IMR-90 (cell line): ENCODE data around the gene CEBPA. TPM values are rescaled to one million over a fixed set of nuclear protein-coding genes. Genes with fewer than 3 reads are reported as not detected.

Experiments used
- ATAC-seq: fragments of 200-7000 bp; cut with Tn5 transposase; 2 replicates; pipeline ENCODE4 v1.9.1; 2020; ENCODE audit warnings: low read depth, mild to moderate bottlenecking, moderate library complexity
- BruUV-seq: library from RNA; stranded (reverse); fragments of 400-500 nt; replicated peaks from 2 replicates; lab custom pipeline; 2021; lab: Mats Ljungman, UMichigan
- CTCF ChIA-PET: fragments of 300-600 bp; formaldehyde crosslinking; extraction: SDS; loops from one replicate; lab custom pipeline; 2021; ENCODE audit warnings: antibody characterized with exemption; lab: Yijun Ruan, JAX
- POLR2A ChIA-PET: fragments of 300-600 bp; sonication (Branson Sonifier 250); formaldehyde crosslinking; loops from one replicate; lab custom pipeline; 2022; ENCODE audit warnings: antibody characterized with exemption; ENCODE audit not compliant: unreplicated experiment; lab: Charles Lee
- DNase-seq: peaks from one replicate; pipeline ENCODE4 v3.0.0; 2013
- H2AFZ ChIP-seq: replicated peaks from 2 replicates; pipeline ENCODE3; 2013; ENCODE audit warnings: low read length, mild to moderate bottlenecking; ENCODE audit not compliant: poor library complexity
- H2AK5ac ChIP-seq: 2 replicates; pipeline ENCODE4 v1.6.1; 2013; ENCODE audit warnings: low read depth, low read length, inconsistent platforms
- H2AK9ac ChIP-seq: replicated peaks from 2 replicates; pipeline ENCODE3; 2013; ENCODE audit warnings: mild to moderate bottlenecking, low read depth, low read length, moderate library complexity; ENCODE audit not compliant: poor library complexity
- H2BK120ac ChIP-seq: 2 replicates; pipeline ENCODE4 v1.6.1; 2013; ENCODE audit warnings: low read depth, low read length, inconsistent platforms
- H2BK15ac ChIP-seq: 3 replicates; pipeline ENCODE4 v1.6.1; 2013; ENCODE audit warnings: low read depth, low read length, inconsistent platforms
- H2BK20ac ChIP-seq: 2 replicates; pipeline ENCODE4 v1.6.1; 2013; ENCODE audit warnings: low read depth, mild to moderate bottlenecking, inconsistent platforms, low read length, moderate library complexity
- H2BK5ac ChIP-seq: 2 replicates; pipeline ENCODE4 v1.6.1; 2013; ENCODE audit warnings: mild to moderate bottlenecking, low read depth, low read length, inconsistent platforms; ENCODE audit not compliant: poor library complexity, severe bottlenecking
- H3K14ac ChIP-seq: replicated peaks from 2 replicates; pipeline ENCODE4 v1.6.1; 2013; ENCODE audit warnings: low read depth, low read length, inconsistent platforms
- H3K18ac ChIP-seq: 2 replicates; pipeline ENCODE4 v1.6.1; 2013; ENCODE audit warnings: low read depth, low read length, control low read depth
- H3K23ac ChIP-seq: 2 replicates; pipeline ENCODE4 v1.6.1; 2013; ENCODE audit warnings: low read depth, low read length, inconsistent platforms
- H3K27ac ChIP-seq: 2 replicates; pipeline ENCODE4 v1.5.1; 2013; ENCODE audit warnings: mild to moderate bottlenecking, control low read depth, low read length; ENCODE audit not compliant: insufficient read depth
- H3K27me3 ChIP-seq: 2 replicates; pipeline ENCODE4 v1.6.1; 2013; ENCODE audit warnings: low read length; ENCODE audit not compliant: control insufficient read depth, insufficient read depth
- H3K36me3 ChIP-seq: 2 replicates; pipeline ENCODE4 v1.6.1; 2013; ENCODE audit warnings: low read length, mixed read lengths; ENCODE audit not compliant: control insufficient read depth, insufficient read depth
- H3K4ac ChIP-seq: 2 replicates; pipeline ENCODE4 v1.6.1; 2013; ENCODE audit warnings: low read depth, low read length, inconsistent platforms
- H3K4me1 ChIP-seq: 2 replicates; pipeline ENCODE4 v1.6.1; 2013; ENCODE audit warnings: low read length, mixed read lengths; ENCODE audit not compliant: control insufficient read depth, insufficient read depth
- H3K4me2 ChIP-seq: 2 replicates; pipeline ENCODE4 v1.6.1; 2013; ENCODE audit warnings: low read depth, mild to moderate bottlenecking, control low read depth, low read length, moderate library complexity
- H3K4me3 ChIP-seq: 2 replicates; pipeline ENCODE4 v1.5.1; 2013; ENCODE audit warnings: low read depth, mild to moderate bottlenecking, control low read depth, low read length, moderate library complexity; ENCODE audit not compliant: insufficient read depth
- H3K56ac ChIP-seq: 2 replicates; pipeline ENCODE4 v1.6.1; 2013; ENCODE audit warnings: low read length, inconsistent platforms; ENCODE audit not compliant: insufficient read depth; ENCODE audit errors: extremely low read depth
- H3K79me1 ChIP-seq, 2 experiments: 2 replicates each; pipeline ENCODE4 v1.6.1; 2013; ENCODE audit warnings: low read length in 2 of 2, inconsistent platforms in 1 of 2, low read depth in 1 of 2
- H3K9ac ChIP-seq: 2 replicates; pipeline ENCODE4 v1.6.1; 2013; ENCODE audit warnings: low read depth, low read length, control low read depth
- H3K9me1 ChIP-seq: 2 replicates; pipeline ENCODE4 v1.6.1; 2013; ENCODE audit warnings: low read length, inconsistent platforms; ENCODE audit not compliant: insufficient read depth
- H3K9me3 ChIP-seq: 2 replicates; pipeline ENCODE4 v1.6.1; 2013; ENCODE audit warnings: low read length; ENCODE audit not compliant: control insufficient read depth, insufficient read depth
- H4K20me1 ChIP-seq: 2 replicates; pipeline ENCODE4 v1.6.1; 2013; ENCODE audit warnings: low read length, inconsistent platforms; ENCODE audit not compliant: insufficient read depth
- H4K5ac ChIP-seq: 2 replicates; pipeline ENCODE4 v1.6.1; 2013; ENCODE audit warnings: mild to moderate bottlenecking, low read depth, low read length, control low read depth
- H4K8ac ChIP-seq, 2 experiments: 2 replicates each; pipeline ENCODE4 v1.6.1; 2013; ENCODE audit warnings: low read depth in 2 of 2, low read length in 2 of 2, control low read depth in 1 of 2, inconsistent platforms in 1 of 2
- H4K91ac ChIP-seq: 2 replicates; pipeline ENCODE4 v1.6.1; 2013; ENCODE audit warnings: low read depth, low read length, inconsistent platforms; ENCODE audit not compliant: insufficient read depth
- CHD1 ChIP-seq: IDR thresholded peaks from 2 replicates; pipeline ENCODE4 v1.6.1; 2012; ENCODE audit warnings: low read depth, low read length, improper control_type of control experiment
- FOS ChIP-seq: fragments of 150-350 bp; IDR thresholded peaks from 2 replicates; pipeline ENCODE4 v1.6.1; 2016; ENCODE audit warnings: low read depth, low read length
- MXI1 ChIP-seq: IDR thresholded peaks from 2 replicates; pipeline ENCODE4 v1.6.1; 2012; ENCODE audit warnings: low read depth, mild to moderate bottlenecking, low read length, moderate library complexity, borderline replicate concordance
- NFE2L2 ChIP-seq: fragments of 150-350 bp; IDR thresholded peaks from 2 replicates; pipeline ENCODE4 v1.6.1; 2016; ENCODE audit warnings: low read depth, mild to moderate bottlenecking, low read length
- RAD21 ChIP-seq: IDR thresholded peaks from 2 replicates; pipeline ENCODE4 v1.6.1; 2012; ENCODE audit warnings: low read length, improper control_type of control experiment
- RCOR1 ChIP-seq: IDR thresholded peaks from 2 replicates; pipeline ENCODE4 v1.6.1; 2012; ENCODE audit warnings: mild to moderate bottlenecking, low read length, improper control_type of control experiment; ENCODE audit not compliant: insufficient replicate concordance
- WGBS, 2 experiments: methylation state at CpG; one replicate each; pipeline versions ENCODE4 v1.1.5 to v1.1.7; 2013; ENCODE audit warnings: missing lambda C conversion rate in 2 of 2; ENCODE audit not compliant: insufficient read length in 1 of 2; ENCODE audit errors: extremely low coverage in 2 of 2; 5-methylcytosine and 5-hydroxymethylcytosine counted together
- dilution Hi-C: fragments of 300-500 bp; cut with HindIII; formaldehyde crosslinking; loops from one replicate; pipeline ENCODE4 v1.14.3; 2018; ENCODE audit warnings: low sequenced_read_pairs; ENCODE audit not compliant: unreplicated experiment
- in situ Hi-C: fragments of 300-500 bp; cut with MboI; formaldehyde crosslinking; loops from 3 replicates; pipeline ENCODE4 v1.14.3; 2019; ENCODE audit warnings: low sequenced_read_pairs, inconsistent platforms, mixed read lengths
- intact Hi-C: fragments of 100-400 bp; cut with micrococcal nuclease; formaldehyde crosslinking; loops from 2 replicates; pipeline ENCODE4 v1.10.0; 2022
- polyA plus RNA-seq, 3 experiments: library from polyadenylated mRNA; depleted of rRNA; stranded (reverse); fragments of >200 nt; gene quantifications; 2 replicates each; pipeline ENCODE4 v1.2.3, GENCODE V29; 2012; ENCODE audit warnings: low replicate concordance in 1 of 3
- total RNA-seq: library from RNA; depleted of rRNA; stranded (reverse); fragments of >200 nt; gene quantifications from 2 replicates; pipeline ENCODE4 v1.2.3, GENCODE V29; 2012
- TF ChIP-seq, protein P1 (sequence below): fragments of 150-350 bp; IDR thresholded peaks from 2 replicates; pipeline ENCODE4 v1.6.1; 2016; ENCODE audit warnings: low read depth, mild to moderate bottlenecking, low read length, moderate library complexity, borderline replicate concordance
- TF ChIP-seq, protein P2 (sequence below): conservative IDR thresholded peaks from 2 replicates; pipeline ENCODE4 v1.5.1; 2012; ENCODE audit warnings: mild to moderate bottlenecking, low read depth, low read length, improper control_type of control experiment

The CEBPA gene
- total and polyA plus RNA-seq, 2 of the 4 experiments (the other 2 are of a cell fraction): under 0.01 to 0.09 TPM

DNA sequence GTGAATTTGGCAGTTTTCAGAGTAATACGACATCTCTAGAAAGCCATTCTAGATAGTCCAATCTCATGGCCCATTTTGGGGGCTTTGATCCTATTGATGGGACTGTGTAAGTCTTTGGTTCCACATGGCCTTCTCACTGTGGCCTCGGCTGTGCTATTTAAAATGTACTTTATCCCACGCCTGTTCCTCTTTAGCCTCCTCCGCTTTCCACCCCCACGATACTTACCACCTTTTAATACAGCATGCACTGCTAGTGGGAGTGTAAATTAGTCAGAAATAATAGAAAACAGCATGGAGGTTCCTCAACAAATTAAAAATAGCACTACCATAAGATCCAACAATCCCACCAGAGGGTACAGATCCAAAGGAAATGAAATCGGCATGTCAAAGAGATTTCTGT, 42.8 kb upstream of the CEBPA start:
- no peak overlapping the region for H3K4ac ChIP-seq
- TF ChIP-seq, protein P1, sequence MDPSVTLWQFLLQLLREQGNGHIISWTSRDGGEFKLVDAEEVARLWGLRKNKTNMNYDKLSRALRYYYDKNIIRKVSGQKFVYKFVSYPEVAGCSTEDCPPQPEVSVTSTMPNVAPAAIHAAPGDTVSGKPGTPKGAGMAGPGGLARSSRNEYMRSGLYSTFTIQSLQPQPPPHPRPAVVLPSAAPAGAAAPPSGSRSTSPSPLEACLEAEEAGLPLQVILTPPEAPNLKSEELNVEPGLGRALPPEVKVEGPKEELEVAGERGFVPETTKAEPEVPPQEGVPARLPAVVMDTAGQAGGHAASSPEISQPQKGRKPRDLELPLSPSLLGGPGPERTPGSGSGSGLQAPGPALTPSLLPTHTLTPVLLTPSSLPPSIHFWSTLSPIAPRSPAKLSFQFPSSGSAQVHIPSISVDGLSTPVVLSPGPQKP: no peak
- TF ChIP-seq MXI1: no peak
- no peak for TF ChIP-seq RCOR1
- TF ChIP-seq FOS: no peak
- TF ChIP-seq NFE2L2: no peak
- TF ChIP-seq, protein P2, sequence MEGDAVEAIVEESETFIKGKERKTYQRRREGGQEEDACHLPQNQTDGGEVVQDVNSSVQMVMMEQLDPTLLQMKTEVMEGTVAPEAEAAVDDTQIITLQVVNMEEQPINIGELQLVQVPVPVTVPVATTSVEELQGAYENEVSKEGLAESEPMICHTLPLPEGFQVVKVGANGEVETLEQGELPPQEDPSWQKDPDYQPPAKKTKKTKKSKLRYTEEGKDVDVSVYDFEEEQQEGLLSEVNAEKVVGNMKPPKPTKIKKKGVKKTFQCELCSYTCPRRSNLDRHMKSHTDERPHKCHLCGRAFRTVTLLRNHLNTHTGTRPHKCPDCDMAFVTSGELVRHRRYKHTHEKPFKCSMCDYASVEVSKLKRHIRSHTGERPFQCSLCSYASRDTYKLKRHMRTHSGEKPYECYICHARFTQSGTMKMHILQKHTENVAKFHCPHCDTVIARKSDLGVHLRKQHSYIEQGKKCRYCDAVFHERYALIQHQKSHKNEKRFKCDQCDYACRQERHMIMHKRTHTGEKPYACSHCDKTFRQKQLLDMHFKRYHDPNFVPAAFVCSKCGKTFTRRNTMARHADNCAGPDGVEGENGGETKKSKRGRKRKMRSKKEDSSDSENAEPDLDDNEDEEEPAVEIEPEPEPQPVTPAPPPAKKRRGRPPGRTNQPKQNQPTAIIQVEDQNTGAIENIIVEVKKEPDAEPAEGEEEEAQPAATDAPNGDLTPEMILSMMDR: no peak
- no peak for TF ChIP-seq RAD21
- TF ChIP-seq CHD1: no peak

More for the DNA sequence above, 42.8 kb upstream of the CEBPA start:
- Histone ChIP-seq H2BK120ac (no peak overlapping the region), H3K14ac (no peak overlapping the region), H3K9me3 (no peaks in the 10 kb centered on the region), H3K27me3 (peaks cover 6% of the 10 kb centered on the region), H3K18ac (no peak overlapping the region), H2AK5ac (no peak overlapping the region), H3K36me3 (no peaks in the 10 kb centered on the region), H2AFZ (no peak overlapping the region), H3K4me1 (no peaks in the 10 kb centered on the region), H3K9ac (no peak overlapping the region), H2BK5ac (no peak overlapping the region), H3K27ac (no peak overlapping the region), H4K5ac (no peak overlapping the region), H2BK15ac (no peak overlapping the region), H4K91ac (no peak overlapping the region), H3K4me3 (no peak overlapping the region), H3K4me2 (no peak overlapping the region), H2BK20ac (no peak overlapping the region), H4K20me1 (no peaks in the 10 kb centered on the region), H3K9me1 (no peaks in the 10 kb centered on the region), H4K8ac (no peak overlapping the region), H3K56ac (no peak overlapping the region), H2AK9ac (no peak overlapping the region), H3K23ac (no peak overlapping the region), H3K79me1 (no peaks in the 10 kb centered on the region)
- no peak for ATAC-seq
- in situ Hi-C loops: no loop called here
- no CpG with 5 or more reads among the region's 6 CpGs for WGBS, 2 experiments
- dilution Hi-C loops: no loop called here
- CTCF ChIA-PET: no interaction called here
- intact Hi-C loops: no loop called here
- no TSS peak for BruUV-seq
- POLR2A ChIA-PET: no interaction called here
- no peak for DNase-seq
